ENCODE results near the gene MSTN. TPM values are rescaled to one million over a fixed set of nuclear protein-coding genes. Genes with fewer than 3 reads are reported as not detected.

Gene MSTN
- total RNA-seq, 2 experiments from 2014 or later, result not detected

GRCh38 chr2:190060626-190061025 lies 1.9 kb downstream of the MSTN start:
- no peak overlapping the region for H3K27ac Mint-ChIP-seq
- TF ChIP-seq CTCF (IDR thresholded peaks at IDR 0.05), result no peak
- H3K27me3 Mint-ChIP-seq, result peaks cover 3% of the 10 kb centered on the region
- intact Hi-C loops (cut with micrococcal nuclease), result no loop called here
- ATAC-seq (no peak), DNase-seq (no peak)
- POLR2A ChIA-PET, result interaction anchor here (0.7 kb wide), 1 partner anchor 454 kb away, joined by 3 read pairs; no protein-coding TSS in a partner anchor
- CTCF ChIA-PET, result no interaction called here
- H3K36me3 Mint-ChIP-seq (ENCODE audit: low read depth), result no peaks in the 10 kb centered on the region
- no peak overlapping the region for H3K4me3 Mint-ChIP-seq
- no peaks in the 10 kb centered on the region for H3K9me3 Mint-ChIP-seq
- H3K4me1 Mint-ChIP-seq (ENCODE audit: low read depth), result no peaks in the 10 kb centered on the region

- intact Hi-C loops (cut with micrococcal nuclease), result no loop called here
- Mint-ChIP-seq H3K9me3 (no peaks in the 10 kb centered on the region), H3K27ac (no peak overlapping the region), H3K27me3 (peaks cover 3% of the 10 kb centered on the region), H3K36me3 (ENCODE audit: low read depth) (no peaks in the 10 kb centered on the region), H3K4me3 (no peak overlapping the region), H3K4me1 (ENCODE audit: low read depth) (no peaks in the 10 kb centered on the region)
- ATAC-seq, result no peak
- ChIA-PET CTCF (no interaction called here), POLR2A (interaction anchor here (0.7 kb wide), 1 partner anchor 455 kb away, joined by 3 read pairs; no protein-coding TSS in a partner anchor)
- DNase-seq, result no peak
- no peak for TF ChIP-seq CTCF (IDR thresholded peaks at IDR 0.05)
Measured at GRCh38 chr2:190060019-190060418, 2.5 kb downstream of the MSTN start.

- ChIA-PET CTCF (no interaction called here), POLR2A (no interaction called here)
- Mint-ChIP-seq H3K4me3 (no peak overlapping the region), H3K27me3 (no peaks in the 10 kb centered on the region), H3K9me3 (no peaks in the 10 kb centered on the region), H3K4me1 (ENCODE audit: low read depth) (no peaks in the 10 kb centered on the region), H3K27ac (no peak overlapping the region), H3K36me3 (ENCODE audit: low read depth) (no peaks in the 10 kb centered on the region)
- intact Hi-C loops (cut with micrococcal nuclease), result no loop called here
- DNase-seq, result no peak
- TF ChIP-seq CTCF (IDR thresholded peaks at IDR 0.05), result no peak
- no peak for ATAC-seq
Measured at GRCh38 chr2:190053426-190053825, 9.1 kb downstream of the MSTN start.

- Mint-ChIP-seq H3K4me3 (no peak overlapping the region), H3K4me1 (ENCODE audit: low read depth) (no peaks in the 10 kb centered on the region), H3K36me3 (ENCODE audit: low read depth) (no peaks in the 10 kb centered on the region), H3K27me3 (no peaks in the 10 kb centered on the region), H3K27ac (no peak overlapping the region), H3K9me3 (no peaks in the 10 kb centered on the region)
- TF ChIP-seq CTCF (IDR thresholded peaks at IDR 0.05), result no peak
- ChIA-PET POLR2A (no interaction called here), CTCF (no interaction called here)
- DNase-seq, result no peak
- no peak for ATAC-seq
- intact Hi-C loops (cut with micrococcal nuclease), result no loop called here
Measured at GRCh38 chr2:190052307-190052706, 10.2 kb downstream of the MSTN start.

GRCh38 chr2:190051223-190051622 lies 11.3 kb downstream of the MSTN start:
- Mint-ChIP-seq H3K9me3 (no peaks in the 10 kb centered on the region), H3K4me3 (no peak overlapping the region), H3K36me3 (ENCODE audit: low read depth) (no peaks in the 10 kb centered on the region), H3K4me1 (ENCODE audit: low read depth) (no peaks in the 10 kb centered on the region), H3K27me3 (no peaks in the 10 kb centered on the region), H3K27ac (no peak overlapping the region)
- DNase-seq, result no peak
- ChIA-PET CTCF (interaction anchor here (2.1 kb wide), 1 partner anchor 10 kb away, joined by 5 read pairs; no protein-coding TSS in a partner anchor), POLR2A (interaction anchor here (0.6 kb wide), 1 partner anchor 178 kb away, joined by 3 read pairs; no protein-coding TSS in a partner anchor)
- intact Hi-C loops (cut with micrococcal nuclease), result no loop called here
- no peak for ATAC-seq
- TF ChIP-seq CTCF (IDR thresholded peaks at IDR 0.05), result no peak
